ENCODE measurements around the gene SLC30A10. TPM values are rescaled to one million over a fixed set of nuclear protein-coding genes. Genes with fewer than 3 reads are reported as not detected.

Gene SLC30A10
- total RNA-seq, 1 experiment from 2014 or later: 0.26 TPM

GRCh38 chr1:219963432-219963831 lies 35.1 kb upstream of the SLC30A10 start (continued):
- no peak for TF ChIP-seq PRDM15 (CRISPR knock-in tag; IDR thresholded peaks at IDR 0.05)

GRCh38 chr1:219961684-219962083 lies 33.3 kb upstream of the SLC30A10 start:
- H3K4me3 Mint-ChIP-seq: no peak overlapping the region
- no peaks in the 10 kb centered on the region for H3K4me1 Mint-ChIP-seq
- DNase-seq (ENCODE audit: low spot score) (no peak), ATAC-seq (no peak)
- no peaks in the 10 kb centered on the region for H3K27me3 Mint-ChIP-seq (ENCODE audit: low read depth)
- no peaks in the 10 kb centered on the region for H3K36me3 Mint-ChIP-seq
- ChIA-PET POLR2A (no interaction called here), CTCF (no interaction called here)
- H3K27ac Mint-ChIP-seq: no peak overlapping the region
- no peaks in the 10 kb centered on the region for H3K9me3 Mint-ChIP-seq
- TF ChIP-seq FOXJ3 (CRISPR knock-in tag; IDR thresholded peaks at IDR 0.05; ENCODE audit: borderline replicate concordance) (no peak), ELF4 (CRISPR knock-in tag; IDR thresholded peaks at IDR 0.05; ENCODE audit: low read depth) (no peak), PREB (CRISPR knock-in tag; IDR thresholded peaks at IDR 0.05; ENCODE audit: borderline replicate concordance) (no peak), IRF1 (CRISPR knock-in tag; IDR thresholded peaks at IDR 0.05) (no peak), JAZF1 (CRISPR knock-in tag; IDR thresholded peaks at IDR 0.05) (no peak), AFF4 (CRISPR knock-in tag; IDR thresholded peaks at IDR 0.05; ENCODE audit: borderline replicate concordance) (no peak), NR1H2 (CRISPR knock-in tag; IDR thresholded peaks at IDR 0.05) (no peak), IRF2 (CRISPR knock-in tag; IDR thresholded peaks at IDR 0.05; ENCODE audit: borderline replicate concordance, low read depth) (no peak), FOXK1 (CRISPR knock-in tag; IDR thresholded peaks at IDR 0.05) (no peak), GRHL2 (CRISPR knock-in tag; IDR thresholded peaks at IDR 0.05; ENCODE audit: insufficient replicate concordance, severe bottlenecking) (no peak), ETV6 (CRISPR knock-in tag; IDR thresholded peaks at IDR 0.05) (no peak), GTF2I (CRISPR knock-in tag; conservative IDR thresholded peaks at IDR 0.05) (no peak), STAT6 (CRISPR knock-in tag; conservative IDR thresholded peaks at IDR 0.05; ENCODE audit: low read depth) (no peak)
- TF ChIP-seq, protein P1, sequence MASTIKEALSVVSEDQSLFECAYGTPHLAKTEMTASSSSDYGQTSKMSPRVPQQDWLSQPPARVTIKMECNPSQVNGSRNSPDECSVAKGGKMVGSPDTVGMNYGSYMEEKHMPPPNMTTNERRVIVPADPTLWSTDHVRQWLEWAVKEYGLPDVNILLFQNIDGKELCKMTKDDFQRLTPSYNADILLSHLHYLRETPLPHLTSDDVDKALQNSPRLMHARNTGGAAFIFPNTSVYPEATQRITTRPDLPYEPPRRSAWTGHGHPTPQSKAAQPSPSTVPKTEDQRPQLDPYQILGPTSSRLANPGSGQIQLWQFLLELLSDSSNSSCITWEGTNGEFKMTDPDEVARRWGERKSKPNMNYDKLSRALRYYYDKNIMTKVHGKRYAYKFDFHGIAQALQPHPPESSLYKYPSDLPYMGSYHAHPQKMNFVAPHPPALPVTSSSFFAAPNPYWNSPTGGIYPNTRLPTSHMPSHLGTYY (CRISPR knock-in tag; IDR thresholded peaks at IDR 0.05): no peak
- TF ChIP-seq, protein P2, sequence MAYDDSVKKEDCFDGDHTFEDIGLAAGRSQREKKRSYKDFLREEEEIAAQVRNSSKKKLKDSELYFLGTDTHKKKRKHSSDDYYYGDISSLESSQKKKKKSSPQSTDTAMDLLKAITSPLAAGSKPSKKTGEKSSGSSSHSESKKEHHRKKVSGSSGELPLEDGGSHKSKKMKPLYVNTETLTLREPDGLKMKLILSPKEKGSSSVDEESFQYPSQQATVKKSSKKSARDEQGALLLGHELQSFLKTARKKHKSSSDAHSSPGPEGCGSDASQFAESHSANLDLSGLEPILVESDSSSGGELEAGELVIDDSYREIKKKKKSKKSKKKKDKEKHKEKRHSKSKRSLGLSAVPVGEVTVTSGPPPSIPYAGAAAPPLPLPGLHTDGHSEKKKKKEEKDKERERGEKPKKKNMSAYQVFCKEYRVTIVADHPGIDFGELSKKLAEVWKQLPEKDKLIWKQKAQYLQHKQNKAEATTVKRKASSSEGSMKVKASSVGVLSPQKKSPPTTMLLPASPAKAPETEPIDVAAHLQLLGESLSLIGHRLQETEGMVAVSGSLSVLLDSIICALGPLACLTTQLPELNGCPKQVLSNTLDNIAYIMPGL (CRISPR knock-in tag; IDR thresholded peaks at IDR 0.05): no peak
- TF ChIP-seq, protein P3, sequence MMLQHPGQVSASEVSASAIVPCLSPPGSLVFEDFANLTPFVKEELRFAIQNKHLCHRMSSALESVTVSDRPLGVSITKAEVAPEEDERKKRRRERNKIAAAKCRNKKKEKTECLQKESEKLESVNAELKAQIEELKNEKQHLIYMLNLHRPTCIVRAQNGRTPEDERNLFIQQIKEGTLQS (CRISPR knock-in tag; conservative IDR thresholded peaks at IDR 0.05): no peak
- TF ChIP-seq, protein P4, sequence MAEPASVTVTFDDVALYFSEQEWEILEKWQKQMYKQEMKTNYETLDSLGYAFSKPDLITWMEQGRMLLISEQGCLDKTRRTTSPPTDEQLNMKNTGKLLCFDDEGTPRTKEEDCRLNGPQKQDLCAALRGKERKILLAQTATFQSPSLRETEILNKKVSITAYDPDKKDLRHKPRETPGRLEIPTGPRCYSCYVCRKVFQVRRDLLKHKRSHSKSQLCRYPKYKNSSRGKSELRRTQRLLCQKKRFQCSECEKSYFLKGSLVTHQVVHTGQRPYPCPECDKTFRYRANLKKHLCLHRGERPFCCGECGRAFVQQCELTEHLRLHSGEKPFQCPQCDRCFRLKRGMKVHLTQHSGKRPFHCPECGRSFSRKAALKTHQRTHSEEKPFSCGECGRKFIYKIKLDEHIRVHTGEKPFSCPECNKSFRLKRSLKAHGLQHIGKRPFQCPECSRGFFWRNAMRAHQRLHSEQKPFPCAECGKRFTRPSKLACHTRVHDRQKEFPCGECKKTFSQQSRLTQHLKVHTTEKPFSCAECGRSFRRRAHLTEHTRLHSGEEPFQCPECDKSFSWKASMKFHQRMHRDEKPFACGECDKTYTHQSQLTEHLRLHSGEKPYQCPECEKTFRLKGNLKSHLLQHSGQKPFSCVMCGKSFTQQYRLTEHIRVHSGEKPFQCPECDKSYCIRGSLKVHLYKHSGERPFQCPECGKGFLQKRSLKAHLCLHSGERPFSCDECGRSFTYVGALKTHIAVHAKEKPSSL (CRISPR knock-in tag; conservative IDR thresholded peaks at IDR 0.05): no peak

All from WTC11 (cell line).